H1 (cell line): ENCODE data around the gene DOCK9.

Source experiments
- GABPA ChIP-seq: IDR thresholded peaks from 2 replicates; pipeline ENCODE4 v1.6.1; 2011; ENCODE audit warnings: mild to moderate bottlenecking, low read length, moderate library complexity, borderline replicate concordance; ENCODE audit not compliant: insufficient read depth
- POLR2A ChIP-seq, 2 experiments: IDR thresholded peaks; 1 replicate in 1 of 2; 2 replicates in 1 of 2; pipeline ENCODE4 v1.6.1; 2011; ENCODE audit warnings: low read depth in 2 of 2, low read length in 2 of 2, mild to moderate bottlenecking in 2 of 2; ENCODE audit errors: control extremely low read depth in 1 of 2
- POLR2AphosphoS5 ChIP-seq: IDR thresholded peaks from 2 replicates; pipeline ENCODE4 v1.6.1; 2011; ENCODE audit warnings: low read depth, low read length
- YY1 ChIP-seq: IDR thresholded peaks from 2 replicates; pipeline ENCODE4 v1.6.1; 2011; ENCODE audit warnings: low read depth, mild to moderate bottlenecking, low read length
- TF ChIP-seq, protein P1 (sequence below), 3 experiments: IDR thresholded peaks; 1 replicate in 2 of 3; 2 replicates in 1 of 3; pipeline versions ENCODE4 v1.5.1 to v1.6.1; 2011; ENCODE audit warnings: low read length in 3 of 3, mild to moderate bottlenecking in 3 of 3, inconsistent platforms in 2 of 3, low read depth in 1 of 3, moderate library complexity in 1 of 3; ENCODE audit not compliant: insufficient read depth in 1 of 3; ENCODE audit errors: control extremely low read depth in 1 of 3

DNA sequence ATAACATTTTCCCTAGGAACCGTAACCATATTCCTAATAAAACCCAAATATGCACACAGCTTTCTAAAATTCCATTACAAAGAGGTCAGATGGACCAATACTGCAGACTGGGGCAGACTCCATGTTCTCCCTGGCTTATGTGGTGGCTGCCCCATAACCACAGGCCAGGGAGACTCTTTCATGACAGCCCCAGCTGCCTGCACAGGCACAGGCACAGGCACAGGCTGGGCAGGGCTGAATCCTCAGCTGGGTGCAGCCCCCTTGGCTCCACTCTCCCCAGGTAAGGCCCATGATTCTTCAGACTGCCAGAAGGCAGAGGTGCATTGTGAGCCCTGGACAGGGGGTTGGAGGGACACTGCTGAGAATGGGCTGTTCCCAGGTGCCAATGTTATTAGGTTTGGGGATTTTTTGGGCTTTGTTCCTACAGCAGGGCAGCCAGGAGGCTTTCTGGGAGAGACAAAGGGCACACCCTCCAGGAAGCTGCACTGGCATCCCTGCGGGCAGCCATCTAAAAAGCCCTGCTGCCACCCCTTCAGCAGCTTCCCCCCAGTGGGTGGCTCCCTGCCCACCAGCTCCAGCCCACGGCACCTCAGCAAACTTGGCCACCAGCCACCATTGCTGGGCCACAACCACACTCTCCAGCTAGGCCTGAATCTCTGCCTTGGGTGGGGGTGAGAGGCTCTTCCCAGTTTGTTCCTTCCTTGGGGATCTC lies 20.0 kb downstream of the DOCK9 start:
- TF ChIP-seq POLR2A (IDR thresholded peaks at IDR 0.05; ENCODE audit: control extremely low read depth in 1 of 2, low read depth in 2 of 2, low read length in 2 of 2) = no peak
- no peak for TF ChIP-seq YY1
- no peak for TF ChIP-seq POLR2AphosphoS5
- TF ChIP-seq, protein P1, sequence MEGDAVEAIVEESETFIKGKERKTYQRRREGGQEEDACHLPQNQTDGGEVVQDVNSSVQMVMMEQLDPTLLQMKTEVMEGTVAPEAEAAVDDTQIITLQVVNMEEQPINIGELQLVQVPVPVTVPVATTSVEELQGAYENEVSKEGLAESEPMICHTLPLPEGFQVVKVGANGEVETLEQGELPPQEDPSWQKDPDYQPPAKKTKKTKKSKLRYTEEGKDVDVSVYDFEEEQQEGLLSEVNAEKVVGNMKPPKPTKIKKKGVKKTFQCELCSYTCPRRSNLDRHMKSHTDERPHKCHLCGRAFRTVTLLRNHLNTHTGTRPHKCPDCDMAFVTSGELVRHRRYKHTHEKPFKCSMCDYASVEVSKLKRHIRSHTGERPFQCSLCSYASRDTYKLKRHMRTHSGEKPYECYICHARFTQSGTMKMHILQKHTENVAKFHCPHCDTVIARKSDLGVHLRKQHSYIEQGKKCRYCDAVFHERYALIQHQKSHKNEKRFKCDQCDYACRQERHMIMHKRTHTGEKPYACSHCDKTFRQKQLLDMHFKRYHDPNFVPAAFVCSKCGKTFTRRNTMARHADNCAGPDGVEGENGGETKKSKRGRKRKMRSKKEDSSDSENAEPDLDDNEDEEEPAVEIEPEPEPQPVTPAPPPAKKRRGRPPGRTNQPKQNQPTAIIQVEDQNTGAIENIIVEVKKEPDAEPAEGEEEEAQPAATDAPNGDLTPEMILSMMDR (IDR thresholded peaks at IDR 0.05; ENCODE audit: control extremely low read depth in 1 of 3, insufficient read depth in 1 of 3, low read depth in 1 of 3, low read length in 3 of 3) = no peak
- no peak for TF ChIP-seq GABPA
